Measurements from ENCODE around the gene UBE2C.

GRCh38 chr20:45850238-45850637 lies 37.8 kb downstream of the UBE2C start:
- no peak for TF ChIP-seq EZH2phosphoT487 (IDR thresholded peaks at IDR 0.05; ENCODE audit: low read depth)
- TF ChIP-seq CTCF (IDR thresholded peaks at IDR 0.05; ENCODE audit: low read depth, low read length): no peak
